CD8-positive, alpha-beta memory T cell (primary cell): ENCODE data around the gene DNAAF1. TPM values are rescaled to one million over a fixed set of nuclear protein-coding genes. Genes with fewer than 3 reads are reported as not detected.

Experiments used
- CTCF ChIA-PET: fragments of 350-600 bp; sonication (Branson Sonifier 250); formaldehyde crosslinking; loops from one replicate; lab custom pipeline; 2021; ENCODE audit warnings: antibody characterized with exemption; lab: Charles Lee
- POLR2A ChIA-PET: fragments of 350-600 bp; sonication (Branson Sonifier 250); formaldehyde crosslinking; loops from one replicate; lab custom pipeline; 2021; ENCODE audit warnings: antibody characterized with exemption; lab: Charles Lee
- DNase-seq, 5 donors: peaks; one replicate each; pipeline versions ENCODE4 v3.0.0 to v3.0.0-alpha.2; 2020 to 2022; ENCODE audit warnings: mixed read lengths in 1 of 5
- H3K27ac ChIP-seq: one replicate; pipeline ENCODE4 v1.7.0; 2013; ENCODE audit warnings: low read depth, mild to moderate bottlenecking, low read length, moderate library complexity
- H3K27me3 ChIP-seq: 2 replicates; pipeline ENCODE4 v1.7.0; 2013; ENCODE audit warnings: low read length, mild to moderate bottlenecking; ENCODE audit not compliant: insufficient read depth, poor library complexity, severe bottlenecking
- H3K36me3 ChIP-seq: 2 replicates; pipeline ENCODE4 v1.7.0; 2013; ENCODE audit warnings: mild to moderate bottlenecking, low read length, moderate library complexity; ENCODE audit not compliant: insufficient read depth
- H3K4me1 ChIP-seq: 2 replicates; pipeline ENCODE4 v1.7.0; 2013; ENCODE audit warnings: mild to moderate bottlenecking, low read length, moderate library complexity; ENCODE audit not compliant: insufficient read depth
- H3K4me3 ChIP-seq: 2 replicates; pipeline ENCODE4 v1.7.0; 2013; ENCODE audit warnings: mild to moderate bottlenecking, low read length
- H3K9me3 ChIP-seq: 2 replicates; pipeline ENCODE4 v1.7.0; 2013; ENCODE audit warnings: mild to moderate bottlenecking, low read length
- H3K27ac Mint-ChIP-seq, 8 donors: one replicate each; pipeline ENCODE4 v1.8.0; 2020 to 2021; ENCODE audit warnings: mixed read lengths in 8 of 8, mild to moderate bottlenecking in 6 of 8, inconsistent platforms in 3 of 8, moderate library complexity in 3 of 8
- H3K27me3 Mint-ChIP-seq, 2 donors: one replicate each; pipeline ENCODE4 v1.8.0; 2020 to 2021; ENCODE audit warnings: mixed read lengths in 2 of 2, mild to moderate bottlenecking in 1 of 2, moderate library complexity in 1 of 2
- H3K36me3 Mint-ChIP-seq, 3 donors: one replicate each; pipeline ENCODE4 v1.8.0; 2020 to 2021; ENCODE audit warnings: mixed read lengths in 3 of 3, inconsistent platforms in 1 of 3, mild to moderate bottlenecking in 1 of 3
- H3K4me1 Mint-ChIP-seq, 3 donors: one replicate each; pipeline ENCODE4 v1.8.0; 2020 to 2021; ENCODE audit warnings: mixed read lengths in 3 of 3, inconsistent platforms in 1 of 3, mild to moderate bottlenecking in 1 of 3
- H3K4me3 Mint-ChIP-seq, 7 donors: one replicate each; pipeline ENCODE4 v1.8.0; 2020 to 2021; ENCODE audit warnings: mixed read lengths in 7 of 7, mild to moderate bottlenecking in 6 of 7, moderate library complexity in 4 of 7, inconsistent platforms in 2 of 7
- H3K9me3 Mint-ChIP-seq, 5 donors: one replicate each; pipeline ENCODE4 v1.8.0; 2020 to 2022; ENCODE audit warnings: mixed read lengths in 5 of 5, mild to moderate bottlenecking in 3 of 5, moderate library complexity in 2 of 5, inconsistent platforms in 1 of 5
- polyA plus RNA-seq: library from polyadenylated mRNA; unstranded; fragments of 300-500 nt; fragmentation: Illumina TruSeq; gene quantifications from one replicate; pipeline ENCODE4 v1.2.3, GENCODE V29; 2021
- total RNA-seq, 2 experiments: library from RNA; stranded (reverse); gene quantifications; one replicate each; pipeline ENCODE4 v1.2.3, GENCODE V29; 2021

Gene DNAAF1
- total and polyA plus RNA-seq, 3 experiments from 2014 or later, result 0.31 to 1.5 TPM; not detected in 1

GRCh38 chr16:84139628-84140258 is 5.4 kb upstream of the DNAAF1 start:
- Histone ChIP-seq H3K4me3 (no peak overlapping the region), H3K4me1 (peaks cover 19% of the 10 kb centered on the region), H3K36me3 (no peaks in the 10 kb centered on the region), H3K27me3 (no peaks in the 10 kb centered on the region), H3K9me3 (no peaks in the 10 kb centered on the region), H3K27ac (peak overlapping the region; percentile 69)
- H3K4me3 Mint-ChIP-seq, result no peak overlapping the region
- ChIA-PET POLR2A (no interaction called here), CTCF (interaction anchor here (2.7 kb wide), 1 partner anchor 23 kb away, joined by 12 read pairs; the partner anchor contains the start of gene MBTPS1)
- H3K27me3 Mint-ChIP-seq, result no peaks in the 10 kb centered on the region
- H3K9me3 Mint-ChIP-seq, result no peaks in the 10 kb centered on the region
- DNase-seq, result no peak
- H3K27ac Mint-ChIP-seq, result peak overlapping the region in 4 of 8 donors; percentile 8 to 51 (median 24)
- H3K36me3 Mint-ChIP-seq, result peaks cover 0 to 7% (median 2%) of the 10 kb centered on the region in 3 donors
- peaks cover 29 to 52% (median 48%) of the 10 kb centered on the region in 3 donors for H3K4me1 Mint-ChIP-seq

DNA sequence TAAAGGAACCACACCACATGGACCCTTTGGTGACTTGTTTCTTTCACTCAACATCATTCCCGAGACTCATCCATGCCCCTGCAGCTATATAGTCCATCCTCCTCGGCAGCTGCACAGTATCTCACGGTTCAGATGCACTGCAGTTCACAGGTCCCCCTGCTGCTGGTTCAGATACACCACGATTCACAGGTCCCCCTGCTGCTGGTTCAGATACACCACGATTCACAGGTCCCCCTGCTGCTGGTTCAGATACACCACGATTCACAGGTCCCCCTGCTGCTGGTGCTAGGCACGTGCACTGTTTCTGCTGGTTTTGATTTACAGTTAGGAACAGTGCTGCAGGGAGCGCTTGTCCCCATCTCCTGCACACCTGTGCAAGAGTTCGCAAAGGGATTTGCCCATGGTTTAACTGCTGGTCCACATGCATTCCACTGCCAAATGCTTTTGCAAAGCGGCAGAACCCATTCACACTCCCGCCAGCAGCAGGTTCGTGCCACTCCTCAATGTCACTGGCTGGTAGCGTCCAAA is 3.9 kb upstream of the DNAAF1 start:
- no peaks in the 10 kb centered on the region for H3K27me3 ChIP-seq
- Mint-ChIP-seq H3K27ac (no peak overlapping the region), H3K9me3 (no peaks in the 10 kb centered on the region), H3K4me1 (peaks cover 27 to 48% (median 47%) of the 10 kb centered on the region in 3 donors), H3K36me3 (peaks cover 0 to 5% (median 0%) of the 10 kb centered on the region in 3 donors), H3K27me3 (no peaks in the 10 kb centered on the region), H3K4me3 (peak overlapping the region in 1 of 7 donors; percentile 20)
- CTCF ChIA-PET, result interaction anchor here (1.2 kb wide), 1 partner anchor 46 kb away, joined by 3 read pairs; the partner anchor contains the start of gene TAF1C
- no peak overlapping the region for H3K27ac ChIP-seq
- H3K4me1 ChIP-seq, result peaks cover 23% of the 10 kb centered on the region
- no peak overlapping the region for H3K4me3 ChIP-seq
- DNase-seq, result peak in 1 of 5 donors; percentile 23
- POLR2A ChIA-PET, result no interaction called here
- H3K9me3 ChIP-seq, result no peaks in the 10 kb centered on the region
- no peaks in the 10 kb centered on the region for H3K36me3 ChIP-seq

GRCh38 chr16:84143081-84143480 is 2.0 kb upstream of the DNAAF1 start:
- POLR2A ChIA-PET, result interaction anchor here (2.8 kb wide), 1 partner anchor 27 kb away, joined by 24 read pairs; the partner anchor contains the start of gene MBTPS1
- no peak overlapping the region for H3K4me3 ChIP-seq
- CTCF ChIA-PET, result no interaction called here
- H3K4me1 Mint-ChIP-seq, result peaks cover 25 to 42% (median 38%) of the 10 kb centered on the region in 3 donors
- no peaks in the 10 kb centered on the region for H3K9me3 ChIP-seq
- peaks cover 20% of the 10 kb centered on the region for H3K4me1 ChIP-seq
- DNase-seq, result no peak
- peak overlapping the region; percentile 4 to 98 (median 85) for H3K4me3 Mint-ChIP-seq
- H3K27me3 Mint-ChIP-seq, result peaks cover 0 to 4% of the 10 kb centered on the region in 2 donors
- H3K36me3 ChIP-seq, result no peaks in the 10 kb centered on the region
- no peak overlapping the region for H3K27ac ChIP-seq
- peaks cover 5% of the 10 kb centered on the region for H3K27me3 ChIP-seq
- H3K36me3 Mint-ChIP-seq, result peaks cover 0 to 5% (median 0%) of the 10 kb centered on the region in 3 donors
- H3K9me3 Mint-ChIP-seq, result no peaks in the 10 kb centered on the region
- peak overlapping the region in 3 of 8 donors; percentile 14 to 75 (median 38) for H3K27ac Mint-ChIP-seq

DNA sequence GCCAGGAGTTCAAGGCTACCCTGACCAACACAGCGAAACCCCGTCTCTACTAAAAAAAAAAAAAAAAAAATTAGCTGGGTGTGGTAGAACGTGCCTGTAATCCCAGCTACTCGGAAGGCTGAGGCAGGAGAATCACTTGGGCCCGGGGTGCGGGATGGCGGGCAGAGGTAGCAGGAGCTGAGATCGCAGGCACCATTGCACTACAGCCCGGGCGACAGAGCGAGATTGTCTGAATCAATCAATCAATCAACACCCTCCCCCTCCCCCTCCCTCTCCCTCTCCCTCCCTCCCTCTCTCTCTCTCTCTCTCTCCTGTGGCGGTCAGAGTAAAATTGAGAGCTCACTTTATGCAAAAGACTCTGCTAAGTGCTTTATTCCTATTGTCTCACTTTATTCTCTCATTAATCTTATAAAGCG is 1.3 kb upstream of the DNAAF1 start:
- ChIA-PET CTCF (no interaction called here), POLR2A (interaction anchor here (2.8 kb wide), 1 partner anchor 27 kb away, joined by 24 read pairs; the partner anchor contains the start of gene MBTPS1)
- H3K9me3 ChIP-seq, result no peaks in the 10 kb centered on the region
- peaks cover 5% of the 10 kb centered on the region for H3K27me3 ChIP-seq
- peak overlapping the region; percentile 77 for H3K4me3 ChIP-seq
- DNase-seq, result no peak
- H3K36me3 ChIP-seq, result no peaks in the 10 kb centered on the region
- Mint-ChIP-seq H3K36me3 (peaks cover 0 to 5% (median 0%) of the 10 kb centered on the region in 3 donors), H3K4me1 (peaks cover 22 to 35% (median 32%) of the 10 kb centered on the region in 3 donors), H3K9me3 (no peaks in the 10 kb centered on the region), H3K27ac (peak overlapping the region; percentile 54 to 95 (median 89)), H3K4me3 (peak overlapping the region; percentile 90 to 98 (median 95)), H3K27me3 (peaks cover 0 to 5% of the 10 kb centered on the region in 2 donors)
- no peak overlapping the region for H3K27ac ChIP-seq
- H3K4me1 ChIP-seq, result peaks cover 17% of the 10 kb centered on the region

DNA sequence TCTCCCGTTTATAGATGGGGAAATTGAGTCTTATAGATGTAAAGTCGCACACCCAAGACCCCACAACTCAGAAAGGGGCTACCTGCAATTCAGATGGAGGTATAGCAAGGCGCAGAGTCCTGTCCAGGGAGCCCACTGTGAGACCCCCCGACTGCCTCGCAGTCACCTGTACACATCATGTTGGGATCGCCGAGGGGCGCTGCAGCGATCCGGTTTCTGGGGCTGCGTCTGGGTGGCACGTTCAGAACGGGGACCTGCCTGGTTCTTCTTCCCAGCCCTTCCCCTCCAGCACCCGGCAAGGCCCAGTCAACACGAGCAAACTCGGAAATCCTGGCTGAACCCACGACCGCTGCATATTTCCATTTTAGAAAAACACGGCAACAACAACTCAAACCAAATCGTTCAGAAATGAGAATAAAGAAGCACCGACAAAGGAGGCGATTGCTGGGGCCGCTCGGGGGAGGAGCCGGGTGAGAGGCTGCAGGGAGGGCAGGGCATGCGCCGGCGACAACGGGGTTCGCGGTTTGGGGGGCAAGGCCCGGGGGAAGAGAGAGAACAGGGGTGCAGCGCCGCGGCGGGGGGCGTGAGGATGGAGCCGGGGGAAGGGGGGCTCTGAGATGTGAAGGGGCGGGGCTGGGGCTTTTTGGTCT is 774 bp upstream of the DNAAF1 start:
- H3K36me3 ChIP-seq, result no peaks in the 10 kb centered on the region
- Mint-ChIP-seq H3K4me1 (peaks cover 16 to 30% (median 26%) of the 10 kb centered on the region in 3 donors), H3K9me3 (no peaks in the 10 kb centered on the region), H3K27me3 (peaks cover 0 to 9% of the 10 kb centered on the region in 2 donors), H3K27ac (peak overlapping the region; percentile 84 to 97 (median 90)), H3K36me3 (peaks cover 0 to 5% (median 0%) of the 10 kb centered on the region in 3 donors), H3K4me3 (peak overlapping the region; percentile 90 to 98 (median 95))
- no peaks in the 10 kb centered on the region for H3K9me3 ChIP-seq
- peaks cover 15% of the 10 kb centered on the region for H3K4me1 ChIP-seq
- POLR2A ChIA-PET, result interaction anchor here (0.6 to 2.8 kb wide), 2 partner anchors 28 to 315 kb away, joined by 3 to 24 read pairs; partner anchors contain the start of gene MBTPS1
- H3K27me3 ChIP-seq, result peaks cover 5% of the 10 kb centered on the region
- CTCF ChIA-PET, result interaction anchor here (1.1 kb wide), 1 partner anchor 28 kb away, joined by 6 read pairs; the partner anchor contains the start of gene MBTPS1
- peak; percentile 37 to 66 (median 44) for DNase-seq
- peak overlapping the region; percentile 77 for H3K4me3 ChIP-seq
- H3K27ac ChIP-seq, result peak overlapping the region; percentile 70

DNA sequence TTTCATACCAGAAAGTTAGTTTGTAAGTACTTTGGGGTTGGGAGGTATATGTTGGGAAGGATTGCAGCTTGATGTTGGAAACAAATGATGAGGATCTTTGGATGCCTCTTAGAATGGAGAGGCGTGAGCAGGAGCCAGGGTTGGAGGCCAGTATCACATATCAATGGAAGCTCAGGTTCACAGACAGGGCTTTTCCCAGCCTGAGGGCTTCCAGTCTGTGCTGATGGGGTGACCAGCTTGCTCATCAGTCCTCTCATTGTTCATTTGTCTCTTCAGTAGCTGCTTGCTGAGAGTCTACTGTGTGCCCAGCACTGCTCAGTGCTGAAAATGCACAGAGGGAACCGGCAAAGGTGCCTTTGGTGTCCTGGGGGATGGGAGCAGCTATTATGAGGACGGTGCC is 5.8 kb downstream of the DNAAF1 start:
- Histone ChIP-seq H3K27me3 (peaks cover 5% of the 10 kb centered on the region), H3K9me3 (no peaks in the 10 kb centered on the region), H3K36me3 (no peaks in the 10 kb centered on the region), H3K4me1 (no peaks in the 10 kb centered on the region), H3K27ac (no peak overlapping the region), H3K4me3 (no peak overlapping the region)
- H3K4me3 Mint-ChIP-seq, result no peak overlapping the region
- ChIA-PET CTCF (interaction anchor here (1.5 kb wide), 1 partner anchor 36 kb away, joined by 5 read pairs; the partner anchor contains the start of gene TAF1C), POLR2A (no interaction called here)
- H3K9me3 Mint-ChIP-seq, result no peaks in the 10 kb centered on the region
- no peaks in the 10 kb centered on the region for H3K4me1 Mint-ChIP-seq
- H3K36me3 Mint-ChIP-seq, result no peaks in the 10 kb centered on the region
- no peak overlapping the region for H3K27ac Mint-ChIP-seq
- DNase-seq, result no peak
- peaks cover 0 to 38% of the 10 kb centered on the region in 2 donors for H3K27me3 Mint-ChIP-seq

- Histone ChIP-seq H3K4me3 (no peak overlapping the region), H3K36me3 (no peaks in the 10 kb centered on the region), H3K27me3 (peaks cover 4% of the 10 kb centered on the region), H3K4me1 (no peaks in the 10 kb centered on the region), H3K9me3 (no peaks in the 10 kb centered on the region), H3K27ac (no peak overlapping the region)
- H3K4me3 Mint-ChIP-seq, result no peak overlapping the region
- ChIA-PET POLR2A (no interaction called here), CTCF (no interaction called here)
- H3K4me1 Mint-ChIP-seq, result no peaks in the 10 kb centered on the region
- no peak for DNase-seq
- no peaks in the 10 kb centered on the region for H3K9me3 Mint-ChIP-seq
- no peaks in the 10 kb centered on the region for H3K36me3 Mint-ChIP-seq
- H3K27ac Mint-ChIP-seq, result no peak overlapping the region
- H3K27me3 Mint-ChIP-seq, result peaks cover 5 to 46% of the 10 kb centered on the region in 2 donors
Observed at GRCh38 chr16:84153660-84154214, 8.6 kb downstream of the DNAAF1 start.
